HG02885 (cell line): ENCODE measurements around the gene RPS19BP1.
"Not testable (repeated sequence)": the region's sequence is repeated elsewhere in the genome, so short reads cannot be mapped to it uniquely, and the experiment has no call there.

Source experiments
- ATAC-seq: cut with Tn5 transposase; IDR thresholded peaks from one replicate; pipeline ENCODE4 v1.9.1; 2021; ENCODE audit warnings: mild to moderate bottlenecking; ENCODE audit not compliant: unreplicated experiment, poor library complexity

Gene RPS19BP1

DNA sequence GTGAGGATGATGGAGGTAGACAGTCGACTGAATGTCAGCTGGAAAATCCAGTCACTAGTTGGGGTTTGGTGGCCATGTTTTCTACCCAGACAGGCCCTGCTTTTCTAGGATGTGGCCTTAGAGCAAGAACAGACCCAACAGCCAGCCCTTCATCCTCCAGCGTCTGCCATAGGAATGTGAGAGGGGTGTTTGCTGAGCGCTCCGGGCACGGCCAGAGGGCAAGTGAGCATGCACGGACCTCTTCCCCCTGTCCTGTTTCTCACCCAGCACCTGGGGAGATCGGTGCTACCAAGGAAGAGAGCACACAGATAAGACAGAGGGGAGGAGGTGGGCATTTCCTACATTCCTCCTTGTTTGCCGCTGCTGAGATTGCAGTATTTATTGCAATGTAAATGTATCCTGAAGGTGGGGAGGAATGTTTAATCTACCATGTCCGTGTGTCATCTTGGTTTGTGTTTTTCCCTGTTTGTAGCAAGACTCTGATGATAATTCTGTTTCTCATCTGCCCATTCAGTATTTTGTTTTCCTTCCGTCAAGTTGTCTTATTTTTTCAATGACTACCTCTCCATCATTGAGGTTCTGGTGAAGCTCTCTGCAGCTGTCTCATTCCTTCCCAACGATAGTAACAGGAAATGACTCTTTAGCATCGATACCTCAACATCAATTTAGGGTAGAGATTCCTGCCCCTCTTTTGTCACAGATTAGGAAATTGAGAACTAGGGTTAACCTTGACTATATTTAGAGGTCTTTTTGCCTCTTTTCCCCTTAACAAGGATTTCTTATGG is 17.1 kb downstream of the RPS19BP1 start:
- ATAC-seq, result no peak

DNA sequence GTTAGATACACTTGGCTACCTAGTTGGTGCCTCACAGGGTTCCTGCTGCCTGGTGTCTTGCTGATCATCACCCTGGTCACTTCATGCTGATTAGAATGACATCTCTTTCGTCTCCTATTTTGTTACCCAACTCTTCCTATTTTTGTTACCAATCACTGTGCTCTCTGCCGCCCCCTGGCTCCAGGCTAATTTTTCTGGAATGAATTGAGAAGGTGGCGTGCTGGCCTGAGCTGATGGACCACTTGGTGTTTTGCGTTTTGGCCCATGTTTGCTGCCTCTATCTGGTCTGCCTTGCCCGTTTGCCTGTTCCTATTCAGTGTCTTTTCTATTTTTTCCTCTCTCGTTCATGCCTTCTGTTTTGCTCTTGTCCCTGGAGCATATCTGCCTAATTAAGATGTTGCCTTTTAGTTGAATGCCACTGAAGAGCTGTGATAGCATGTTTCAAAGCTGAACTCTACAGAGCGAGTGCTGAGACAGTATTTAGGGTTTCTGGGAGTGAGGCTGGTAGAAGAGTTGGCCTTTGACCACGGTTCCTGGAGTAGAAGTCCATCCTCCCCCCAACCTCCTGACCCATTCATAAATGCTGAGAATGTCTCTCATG is 18.1 kb downstream of the RPS19BP1 start:
- no peak for ATAC-seq

DNA sequence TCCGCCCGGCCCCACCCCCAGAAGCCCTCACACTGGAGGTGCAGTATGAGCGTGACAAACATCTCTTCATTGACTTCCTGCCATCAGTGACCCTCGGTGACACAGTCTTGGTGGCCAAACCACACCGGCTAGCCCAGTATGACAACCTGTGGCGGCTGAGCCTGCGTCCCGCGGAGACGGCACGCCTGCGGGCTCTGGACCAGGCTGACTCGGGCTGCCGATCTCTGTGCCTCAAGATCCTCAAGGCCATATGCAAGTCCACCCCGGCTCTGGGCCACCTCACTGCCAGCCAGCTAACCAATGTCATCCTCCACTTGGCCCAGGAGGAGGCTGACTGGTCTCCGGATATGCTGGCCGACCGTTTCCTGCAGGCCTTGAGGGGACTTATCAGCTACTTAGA is 18.8 kb downstream of the RPS19BP1 start:
- ATAC-seq, result no peak

DNA sequence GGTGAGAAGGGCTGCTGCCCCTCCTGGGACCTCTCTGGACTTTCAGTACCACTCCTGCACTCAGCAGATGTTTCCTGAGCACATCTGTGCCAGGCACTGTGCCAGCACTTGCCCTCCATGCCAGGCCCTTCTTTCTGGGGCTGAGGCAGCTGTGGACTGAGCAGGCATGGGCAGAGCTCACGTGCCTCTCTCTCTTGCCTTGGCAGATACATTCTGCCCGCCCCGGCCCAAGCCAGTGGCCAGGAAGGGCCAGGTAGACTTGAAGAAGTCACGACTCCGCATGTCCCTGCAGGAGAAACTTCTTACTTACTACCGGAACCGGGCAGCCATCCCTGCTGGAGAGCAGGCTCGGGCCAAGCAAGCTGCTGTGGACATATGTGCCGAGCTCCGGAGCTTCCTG is 20.5 kb downstream of the RPS19BP1 start:
- no peak for ATAC-seq

DNA sequence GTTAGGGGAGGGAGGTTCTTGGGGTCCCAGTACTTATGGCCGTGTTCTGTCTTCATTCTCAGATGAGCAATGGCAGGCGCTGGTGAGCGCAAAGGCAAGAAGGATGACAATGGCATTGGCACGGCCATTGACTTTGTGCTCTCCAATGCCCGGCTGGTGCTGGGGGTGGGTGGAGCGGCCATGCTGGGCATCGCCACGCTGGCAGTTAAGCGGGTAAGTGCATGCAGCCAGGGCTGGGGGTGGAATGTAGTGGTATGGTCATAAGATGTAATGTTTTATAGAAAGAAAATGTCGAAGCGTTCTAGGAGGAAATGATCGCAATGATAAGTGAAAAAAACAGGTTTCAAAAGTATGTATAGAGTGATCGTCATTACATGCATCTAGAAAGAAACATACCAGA is 21.3 kb downstream of the RPS19BP1 start:
- no peak for ATAC-seq

DNA sequence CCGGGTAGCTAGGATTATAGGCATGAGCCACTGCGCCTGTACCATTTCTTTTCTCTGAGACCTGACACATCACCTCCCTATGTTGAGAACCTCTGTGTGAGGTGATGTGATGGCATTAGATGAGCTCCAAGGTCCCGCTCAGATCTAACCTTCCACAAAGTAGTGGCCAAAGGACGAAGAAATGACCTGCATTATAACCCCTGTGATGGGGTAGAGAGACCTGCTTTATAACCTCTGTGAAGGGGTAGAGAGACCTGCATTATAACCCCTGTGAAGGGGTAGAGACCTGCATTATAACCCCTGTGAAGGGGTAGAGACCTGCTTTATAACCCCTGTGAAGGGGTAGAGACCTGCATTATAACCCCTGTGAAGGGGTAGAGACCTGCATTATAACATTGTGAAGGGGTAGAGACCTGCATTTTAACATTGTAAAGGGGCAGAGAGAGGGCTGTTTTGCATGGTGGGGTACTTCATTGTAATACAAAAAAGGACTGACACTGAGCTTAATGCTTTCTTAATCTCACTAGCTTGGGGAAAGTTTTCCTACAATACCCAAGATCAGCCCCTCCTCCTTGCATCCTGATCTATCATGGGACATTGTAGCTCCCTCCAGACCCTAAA is 21.9 kb downstream of the RPS19BP1 start:
- ATAC-seq, result no peak

- ATAC-seq, result no peak
Observed at GRCh38 chr22:39508393-39508792, 24.2 kb downstream of the RPS19BP1 start.

DNA sequence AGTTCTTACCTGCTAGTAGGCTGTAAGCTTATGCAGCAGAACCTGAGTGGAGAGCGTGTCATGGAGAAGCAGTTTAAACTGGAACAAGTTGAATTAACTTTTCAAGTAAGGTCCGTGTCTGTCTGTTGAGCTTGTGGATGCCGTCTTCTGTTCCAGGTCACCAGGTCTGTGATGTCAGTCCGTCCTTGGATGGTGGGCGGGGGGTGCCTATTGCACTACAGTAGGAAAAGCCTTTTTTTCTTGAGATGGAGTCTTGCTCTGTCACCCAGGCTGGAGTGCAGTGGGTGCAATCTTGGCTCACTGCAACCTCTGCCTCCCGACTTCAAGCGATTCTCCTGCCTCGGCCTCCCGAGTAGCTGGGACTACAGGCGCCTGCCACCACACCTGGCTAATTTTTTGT is 25.5 kb downstream of the RPS19BP1 start:
- not testable (repeated sequence) for ATAC-seq

DNA sequence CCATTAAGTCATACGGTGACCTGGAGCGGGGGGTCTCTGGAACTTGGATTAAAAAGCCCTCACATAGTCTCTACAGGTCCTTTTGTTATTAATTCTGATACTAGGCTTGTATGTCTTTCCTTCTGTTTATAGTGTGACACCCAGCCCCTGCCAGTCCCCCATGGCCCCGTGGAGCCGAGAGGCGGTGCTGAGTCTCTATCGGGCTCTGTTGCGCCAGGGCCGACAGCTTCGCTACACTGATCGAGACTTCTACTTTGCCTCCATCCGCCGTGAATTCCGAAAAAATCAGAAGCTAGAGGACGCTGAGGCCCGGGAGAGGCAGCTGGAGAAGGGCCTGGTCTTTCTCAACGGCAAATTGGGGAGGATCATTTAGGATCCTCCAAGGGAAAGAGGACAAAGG is 28.5 kb downstream of the RPS19BP1 start:
- ATAC-seq, result no peak

GRCh38 chr22:39503630-39504029 is 28.9 kb downstream of the RPS19BP1 start:
- ATAC-seq, result no peak

- peak; percentile 4 for ATAC-seq
Observed at GRCh38 chr22:39502789-39503409, 29.6 kb downstream of the RPS19BP1 start.

- peak; percentile 89 for ATAC-seq
Observed at GRCh38 chr22:39502109-39502788, 30.3 kb downstream of the RPS19BP1 start, which contains the start of gene MIEF1. MIEF1 (plus strand) TSS chr22:39502290; CDS start chr22:39511295, 9,005 bp downstream.

DNA sequence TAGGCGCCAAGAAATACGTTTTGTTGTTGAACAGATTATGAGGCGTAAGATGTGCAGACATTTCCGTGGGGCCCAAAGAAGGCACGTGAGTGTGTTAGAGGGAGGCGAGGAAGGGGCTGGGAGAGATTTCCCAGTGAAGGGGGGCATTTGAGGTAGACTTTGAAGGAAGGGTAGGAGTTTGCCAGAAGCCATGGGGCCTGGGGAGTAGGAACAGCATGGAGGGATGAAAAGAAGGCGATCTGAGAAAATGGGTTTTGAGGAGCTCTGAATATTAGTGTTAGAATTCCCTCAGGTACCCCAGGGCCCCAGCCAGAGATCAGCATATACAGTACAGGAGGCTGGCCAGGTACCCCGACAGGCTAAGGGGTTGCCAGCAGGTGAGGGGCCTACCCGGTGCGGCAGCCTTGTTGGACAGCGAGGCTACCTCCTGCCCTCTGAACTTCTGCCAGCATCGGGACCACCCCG is 30.9 kb downstream of the RPS19BP1 start:
- ATAC-seq, result no peak

DNA sequence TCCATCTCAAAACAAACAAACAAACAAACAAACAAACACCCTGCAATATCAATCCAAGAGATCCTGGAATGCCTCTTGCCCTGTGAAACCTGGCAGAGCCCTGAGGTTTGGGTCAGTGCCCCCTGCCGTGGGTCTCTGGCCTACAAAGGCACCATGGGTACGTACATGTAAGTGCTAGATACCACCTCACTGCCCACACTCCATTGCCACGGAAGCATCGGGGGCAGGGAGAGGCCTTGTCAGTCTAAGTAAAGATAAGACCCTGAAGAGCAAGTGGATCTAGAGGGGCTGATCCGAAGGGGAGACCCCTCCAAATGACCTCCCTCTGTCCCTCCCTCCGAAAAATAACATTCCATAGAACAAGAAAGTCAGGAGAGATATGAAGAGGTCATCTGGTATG is 32.4 kb downstream of the RPS19BP1 start:
- no peak for ATAC-seq

- no peak for ATAC-seq
Observed at GRCh38 chr22:39498802-39499201, 33.7 kb downstream of the RPS19BP1 start.

DNA sequence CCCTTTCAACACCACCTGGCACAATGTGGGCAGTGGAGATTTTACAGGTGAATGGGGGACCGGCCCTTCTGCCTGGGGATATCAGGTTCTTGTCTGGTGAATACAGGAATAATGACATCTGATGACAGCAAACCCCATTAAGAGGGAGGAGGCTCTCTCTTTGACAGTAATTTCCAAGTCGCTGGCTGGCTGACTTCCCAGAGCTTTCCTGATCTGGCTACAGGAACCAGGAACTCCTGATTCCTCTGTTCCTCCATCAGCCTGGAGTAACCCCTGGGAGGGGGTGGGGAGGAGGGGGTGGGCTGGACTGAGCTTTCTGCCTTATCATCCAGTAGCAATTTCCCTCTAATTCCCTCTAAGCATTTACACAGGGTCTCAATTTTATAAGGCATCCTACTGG is 34.2 kb downstream of the RPS19BP1 start:
- ATAC-seq, result no peak

DNA sequence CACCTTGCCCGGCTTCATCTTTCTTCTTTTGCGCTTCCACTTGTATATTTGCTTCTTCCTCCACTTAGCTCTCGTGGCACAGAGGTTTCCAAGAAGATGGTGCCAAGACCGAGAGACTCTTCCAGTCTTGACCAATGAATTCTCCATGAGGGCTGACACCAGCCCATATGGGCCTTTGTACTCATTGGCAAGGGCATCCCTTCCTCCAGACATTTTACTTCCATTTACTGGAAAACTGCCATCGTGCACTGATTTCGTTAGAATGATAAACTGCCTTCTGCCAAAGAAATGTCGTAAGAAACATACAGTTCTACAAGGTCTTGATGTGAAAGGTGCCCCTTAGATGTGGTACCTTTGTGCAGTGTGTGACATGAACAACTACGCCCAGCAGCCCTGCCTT is 35.1 kb downstream of the RPS19BP1 start:
- ATAC-seq, result no peak

DNA sequence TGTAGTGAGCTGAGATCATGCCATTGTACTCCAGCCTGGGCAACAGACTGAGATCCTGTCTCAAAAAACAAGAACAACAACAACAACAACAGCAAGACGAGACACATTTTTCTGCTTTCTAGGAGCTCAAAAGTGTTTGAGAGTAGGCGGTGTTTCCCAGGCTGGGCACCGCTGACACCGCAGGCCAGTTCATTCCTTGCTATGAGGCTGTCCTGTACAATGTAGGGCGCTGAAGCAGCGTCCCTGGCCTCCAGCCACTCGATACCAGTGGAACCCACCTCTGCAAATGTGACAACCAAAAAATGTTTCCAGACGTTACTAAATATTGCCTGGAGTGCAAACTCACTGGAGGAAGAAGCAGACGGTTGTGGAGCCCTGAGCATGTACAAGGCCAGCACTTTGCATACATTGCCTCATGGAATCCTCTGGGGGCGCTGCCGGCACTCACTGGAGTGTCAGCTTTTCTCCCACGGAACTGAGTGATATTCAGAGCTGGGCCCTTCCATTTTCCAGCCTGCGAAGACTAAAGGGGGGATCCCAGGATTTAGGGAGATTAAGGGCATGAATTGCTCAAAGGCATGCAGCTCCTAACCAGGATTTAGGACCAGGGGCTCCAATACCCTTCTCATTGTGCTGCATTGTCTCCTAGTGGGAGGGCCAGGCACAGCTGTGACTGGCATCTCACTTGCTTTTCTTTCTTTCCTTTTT is 36.3 kb downstream of the RPS19BP1 start:
- ATAC-seq, result no peak

GRCh38 chr22:39494471-39495120 is 38.0 kb downstream of the RPS19BP1 start:
- ATAC-seq, result no peak
